Transverse colon (tissue), 4 donors: Measurements from ENCODE around the gene NMD3.

ENCODE experiments used
- EP300 ChIP-seq: sonication (generic); formaldehyde crosslinking; IDR thresholded peaks from one replicate; pipeline ENCODE4 v1.6.1; 2017; ENCODE audit warnings: antibody characterized with exemption, low read depth
- POLR2A ChIP-seq: fragments of 450-650 bp; IDR thresholded peaks from one replicate; pipeline ENCODE4 v1.6.1; 2016; ENCODE audit warnings: antibody characterized with exemption, mild to moderate bottlenecking, moderate library complexity
- POLR2AphosphoS5 ChIP-seq, 3 donors: sonication (generic); formaldehyde crosslinking; IDR thresholded peaks; one replicate each; pipeline ENCODE4 v1.6.1; 2016; ENCODE audit warnings: antibody characterized with exemption in 3 of 3
- TF ChIP-seq, protein P1 (sequence below), 5 experiments: fragments of 200-600 bp in 3 of 5; fragments of 450-650 bp in 2 of 5; sonication (generic) in 3 of 5; IDR thresholded peaks; 1 replicate in 2 of 5; 2 replicates in 3 of 5; pipeline ENCODE4 v1.5.1; 2016 to 2017; ENCODE audit warnings: antibody characterized with exemption in 5 of 5, inconsistent platforms in 3 of 5, mild to moderate bottlenecking in 2 of 5, moderate library complexity in 1 of 5

DNA sequence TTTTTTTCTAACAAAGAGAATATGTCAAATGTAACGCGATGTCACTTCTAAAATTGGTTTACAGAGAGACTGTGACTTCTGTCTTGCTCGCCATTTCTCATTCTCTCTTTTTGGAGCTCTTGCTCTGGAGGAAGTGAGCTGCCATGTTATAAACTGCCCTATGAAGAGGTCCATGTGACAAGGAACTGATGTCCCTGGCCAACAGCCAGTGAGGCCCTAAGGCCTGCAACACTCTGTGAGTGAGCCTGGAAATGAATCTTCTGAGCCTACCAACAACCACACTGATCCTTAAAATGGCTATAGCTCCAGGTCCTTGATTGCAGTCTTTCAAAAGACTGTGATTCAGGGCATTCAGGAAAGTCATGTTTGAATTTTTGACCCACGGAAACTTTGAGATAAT is 49.9 kb downstream of the NMD3 start:
- TF ChIP-seq POLR2A (no peak), POLR2AphosphoS5 (IDR thresholded peaks at IDR 0.05) (no peak), EP300 (no peak)
- TF ChIP-seq, protein P1, sequence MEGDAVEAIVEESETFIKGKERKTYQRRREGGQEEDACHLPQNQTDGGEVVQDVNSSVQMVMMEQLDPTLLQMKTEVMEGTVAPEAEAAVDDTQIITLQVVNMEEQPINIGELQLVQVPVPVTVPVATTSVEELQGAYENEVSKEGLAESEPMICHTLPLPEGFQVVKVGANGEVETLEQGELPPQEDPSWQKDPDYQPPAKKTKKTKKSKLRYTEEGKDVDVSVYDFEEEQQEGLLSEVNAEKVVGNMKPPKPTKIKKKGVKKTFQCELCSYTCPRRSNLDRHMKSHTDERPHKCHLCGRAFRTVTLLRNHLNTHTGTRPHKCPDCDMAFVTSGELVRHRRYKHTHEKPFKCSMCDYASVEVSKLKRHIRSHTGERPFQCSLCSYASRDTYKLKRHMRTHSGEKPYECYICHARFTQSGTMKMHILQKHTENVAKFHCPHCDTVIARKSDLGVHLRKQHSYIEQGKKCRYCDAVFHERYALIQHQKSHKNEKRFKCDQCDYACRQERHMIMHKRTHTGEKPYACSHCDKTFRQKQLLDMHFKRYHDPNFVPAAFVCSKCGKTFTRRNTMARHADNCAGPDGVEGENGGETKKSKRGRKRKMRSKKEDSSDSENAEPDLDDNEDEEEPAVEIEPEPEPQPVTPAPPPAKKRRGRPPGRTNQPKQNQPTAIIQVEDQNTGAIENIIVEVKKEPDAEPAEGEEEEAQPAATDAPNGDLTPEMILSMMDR (IDR thresholded peaks at IDR 0.05), result no peak
